Endothelial cell (in vitro differentiated cells): ENCODE measurements around the gene TGFB2. TPM values are rescaled to one million over a fixed set of nuclear protein-coding genes. Genes with fewer than 3 reads are reported as not detected.
A peak's percentile ranks its signal among the peaks of the same experiment; 100 is the strongest.

Source experiments
- DNase-seq: peaks from one replicate; pipeline ENCODE4 v3.0.0; 2021; ENCODE audit warnings: low spot score
- H3K27ac Mint-ChIP-seq: one replicate; pipeline ENCODE4 v1.8.0; 2021; ENCODE audit warnings: mixed read lengths, inconsistent platforms; ENCODE audit not compliant: unreplicated experiment
- H3K27me3 Mint-ChIP-seq: one replicate; pipeline ENCODE4 v1.8.0; 2021; ENCODE audit warnings: mild to moderate bottlenecking, moderate library complexity, mixed read lengths, inconsistent platforms; ENCODE audit not compliant: unreplicated experiment
- H3K36me3 Mint-ChIP-seq: one replicate; pipeline ENCODE4 v1.8.0; 2021; ENCODE audit warnings: mild to moderate bottlenecking, low read depth, mixed read lengths, inconsistent platforms; ENCODE audit not compliant: unreplicated experiment
- H3K4me1 Mint-ChIP-seq: one replicate; pipeline ENCODE4 v1.8.0; 2021; ENCODE audit warnings: mild to moderate bottlenecking, mixed read lengths, inconsistent platforms; ENCODE audit not compliant: unreplicated experiment
- H3K4me3 Mint-ChIP-seq: one replicate; pipeline ENCODE4 v1.8.0; 2021; ENCODE audit warnings: mild to moderate bottlenecking, mixed read lengths, inconsistent platforms; ENCODE audit not compliant: unreplicated experiment
- H3K9me3 Mint-ChIP-seq: one replicate; pipeline ENCODE4 v1.8.0; 2021; ENCODE audit warnings: mixed read lengths, inconsistent platforms; ENCODE audit not compliant: unreplicated experiment
- total RNA-seq: library from RNA; stranded (reverse); fragmentation: NEBNext Ultra II Directional; extraction: Animal tissue kit (Norgen Biotek cat#: 25700); gene quantifications from one replicate; pipeline ENCODE4 v1.2.1, GENCODE V29; 2021; ENCODE audit not compliant: unreplicated experiment
- TF ChIP-seq, protein P1 (sequence below): fragments of 200-600 bp; sonication (generic); IDR thresholded peaks from one replicate; pipeline ENCODE4 v1.5.0; 2021; ENCODE audit warnings: antibody characterized with exemption; ENCODE audit not compliant: unreplicated experiment

TGFB2 gene
- total RNA-seq, 1 donor from 2014 or later: 0.62 TPM

DNA sequence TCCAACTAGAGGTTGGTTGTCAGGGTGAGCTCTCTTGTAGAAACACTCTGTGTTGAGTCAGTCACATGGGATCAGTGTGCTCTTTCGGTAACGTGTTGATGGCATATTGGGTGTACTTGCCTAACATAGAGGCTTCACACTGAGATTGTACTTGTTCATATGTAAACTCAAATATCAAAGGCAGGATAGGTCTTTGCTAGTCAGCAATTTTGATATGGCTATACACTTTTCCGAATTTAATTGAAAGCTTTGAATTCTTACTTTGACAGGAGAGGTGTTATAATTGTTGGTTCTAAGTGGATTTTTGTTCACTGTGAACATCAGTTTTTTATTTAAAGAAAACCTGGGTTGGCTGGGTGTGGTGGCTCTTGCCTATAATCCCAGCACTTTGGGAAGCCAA is 16.4 kb upstream of the TGFB2 start:
- no peak for DNase-seq
- no peaks in the 10 kb centered on the region for H3K9me3 Mint-ChIP-seq
- H3K27me3 Mint-ChIP-seq: peaks cover 2% of the 10 kb centered on the region
- TF ChIP-seq, protein P1, sequence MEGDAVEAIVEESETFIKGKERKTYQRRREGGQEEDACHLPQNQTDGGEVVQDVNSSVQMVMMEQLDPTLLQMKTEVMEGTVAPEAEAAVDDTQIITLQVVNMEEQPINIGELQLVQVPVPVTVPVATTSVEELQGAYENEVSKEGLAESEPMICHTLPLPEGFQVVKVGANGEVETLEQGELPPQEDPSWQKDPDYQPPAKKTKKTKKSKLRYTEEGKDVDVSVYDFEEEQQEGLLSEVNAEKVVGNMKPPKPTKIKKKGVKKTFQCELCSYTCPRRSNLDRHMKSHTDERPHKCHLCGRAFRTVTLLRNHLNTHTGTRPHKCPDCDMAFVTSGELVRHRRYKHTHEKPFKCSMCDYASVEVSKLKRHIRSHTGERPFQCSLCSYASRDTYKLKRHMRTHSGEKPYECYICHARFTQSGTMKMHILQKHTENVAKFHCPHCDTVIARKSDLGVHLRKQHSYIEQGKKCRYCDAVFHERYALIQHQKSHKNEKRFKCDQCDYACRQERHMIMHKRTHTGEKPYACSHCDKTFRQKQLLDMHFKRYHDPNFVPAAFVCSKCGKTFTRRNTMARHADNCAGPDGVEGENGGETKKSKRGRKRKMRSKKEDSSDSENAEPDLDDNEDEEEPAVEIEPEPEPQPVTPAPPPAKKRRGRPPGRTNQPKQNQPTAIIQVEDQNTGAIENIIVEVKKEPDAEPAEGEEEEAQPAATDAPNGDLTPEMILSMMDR: no peak
- H3K27ac Mint-ChIP-seq: no peak overlapping the region
- H3K36me3 Mint-ChIP-seq: no peaks in the 10 kb centered on the region
- peaks cover 6% of the 10 kb centered on the region for H3K4me1 Mint-ChIP-seq
- H3K4me3 Mint-ChIP-seq: no peak overlapping the region

DNA sequence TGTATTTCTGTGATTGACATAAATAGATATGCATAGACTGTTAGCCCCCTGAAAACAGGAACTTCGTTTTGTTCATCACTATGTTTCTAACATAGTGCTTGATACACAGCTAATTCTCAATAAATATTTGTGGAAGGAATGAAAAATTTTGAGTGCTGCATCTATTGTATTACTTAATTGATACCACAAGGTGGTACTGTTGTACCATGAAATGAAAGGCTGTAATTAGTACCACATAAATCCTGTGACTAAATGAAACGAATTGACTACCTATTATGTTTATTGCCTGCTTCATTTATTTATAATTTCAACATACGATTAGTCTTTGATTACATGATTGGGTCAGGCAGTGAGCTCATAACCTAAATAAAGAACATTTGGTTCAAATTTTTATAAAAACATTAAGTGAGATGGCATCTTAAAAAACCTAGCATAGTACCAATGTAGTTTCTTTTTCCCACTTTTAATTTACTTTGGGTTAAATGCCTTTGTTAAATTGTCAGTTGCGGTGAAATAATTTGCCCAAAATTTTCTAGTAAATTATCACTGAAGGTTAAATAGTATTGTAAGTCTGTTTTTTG is 15.0 kb upstream of the TGFB2 start:
- Mint-ChIP-seq H3K9me3 (no peaks in the 10 kb centered on the region), H3K4me3 (no peak overlapping the region), H3K27me3 (peaks cover 2% of the 10 kb centered on the region), H3K4me1 (peaks cover 6% of the 10 kb centered on the region), H3K36me3 (no peaks in the 10 kb centered on the region), H3K27ac (no peak overlapping the region)
- no peak for DNase-seq
- TF ChIP-seq, protein P1: peak; percentile 81

DNA sequence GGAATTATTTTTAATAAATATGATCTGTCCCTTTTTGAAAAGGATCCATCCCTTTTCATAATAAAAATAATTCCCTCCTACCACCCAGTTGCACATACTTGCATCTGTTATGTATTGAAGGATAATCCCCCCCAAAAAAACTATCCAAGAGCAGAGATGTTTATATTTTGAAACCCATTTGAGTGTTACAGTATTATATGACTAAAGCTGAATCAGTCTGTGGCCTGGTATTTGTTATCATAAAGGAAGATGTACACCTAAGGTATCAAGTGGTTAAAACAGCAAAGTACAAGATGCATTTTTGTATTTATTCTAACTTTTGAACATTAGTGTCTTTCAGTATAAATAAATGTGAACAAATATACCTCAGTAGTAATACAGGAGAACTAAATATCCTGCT is 12.7 kb upstream of the TGFB2 start:
- Mint-ChIP-seq H3K4me1 (peaks cover 6% of the 10 kb centered on the region), H3K9me3 (no peaks in the 10 kb centered on the region), H3K27ac (no peak overlapping the region), H3K36me3 (no peaks in the 10 kb centered on the region), H3K4me3 (no peak overlapping the region), H3K27me3 (peaks cover 2% of the 10 kb centered on the region)
- DNase-seq: no peak
- TF ChIP-seq, protein P1: no peak

DNA sequence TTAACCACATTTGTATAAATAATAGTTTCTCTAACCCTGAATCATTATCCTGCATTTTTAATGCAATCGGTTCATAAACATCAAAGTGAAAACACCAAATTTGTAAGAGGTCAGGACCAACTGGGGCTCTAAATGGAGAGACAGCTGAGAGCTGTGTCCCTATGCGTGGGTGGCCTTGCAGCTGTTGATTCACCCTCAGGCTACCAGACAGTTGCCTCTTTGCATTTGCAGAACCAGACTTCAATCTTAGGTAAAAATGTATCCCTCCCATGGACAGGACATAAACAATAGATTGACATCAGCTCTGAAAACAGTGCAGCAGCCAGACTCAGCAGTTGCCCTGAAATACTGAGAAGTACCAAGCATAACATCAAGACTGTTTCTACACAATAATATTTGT is 8.8 kb upstream of the TGFB2 start:
- Mint-ChIP-seq H3K4me1 (no peaks in the 10 kb centered on the region), H3K27me3 (no peaks in the 10 kb centered on the region), H3K36me3 (no peaks in the 10 kb centered on the region), H3K4me3 (no peak overlapping the region), H3K27ac (no peak overlapping the region), H3K9me3 (no peaks in the 10 kb centered on the region)
- TF ChIP-seq, protein P1: no peak
- no peak for DNase-seq

DNA sequence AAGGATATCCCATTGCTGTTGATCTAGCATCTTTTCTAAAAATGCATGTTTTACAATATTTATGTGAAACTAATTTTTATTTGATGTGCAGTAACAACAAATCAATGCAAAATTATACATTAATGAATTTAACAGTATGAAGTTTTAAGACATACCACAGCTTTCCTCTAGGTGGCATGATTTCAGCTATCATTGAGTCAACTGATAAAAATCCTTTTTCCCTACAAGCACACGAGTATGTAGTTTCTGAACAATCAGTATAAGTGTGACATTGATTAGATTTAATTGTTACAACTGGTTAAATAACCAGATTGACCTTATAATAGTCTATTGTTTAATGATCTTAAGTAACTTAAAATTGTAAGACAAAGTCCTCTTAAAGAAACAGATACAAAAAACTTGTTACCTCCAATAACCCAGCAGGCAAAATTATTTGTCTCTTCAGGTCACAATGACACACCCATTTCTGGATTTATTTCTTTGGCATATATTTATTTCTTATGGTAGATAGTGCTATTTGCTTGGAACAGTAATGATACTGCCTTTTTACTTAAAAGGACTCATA is 5.8 kb upstream of the TGFB2 start:
- H3K9me3 Mint-ChIP-seq: no peaks in the 10 kb centered on the region
- TF ChIP-seq, protein P1: peak; percentile 87
- no peaks in the 10 kb centered on the region for H3K36me3 Mint-ChIP-seq
- no peaks in the 10 kb centered on the region for H3K27me3 Mint-ChIP-seq
- no peak overlapping the region for H3K4me3 Mint-ChIP-seq
- H3K4me1 Mint-ChIP-seq: no peaks in the 10 kb centered on the region
- H3K27ac Mint-ChIP-seq: no peak overlapping the region
- DNase-seq: no peak
